OCI-LY1 (cell line): ENCODE measurements around the gene TBC1D30.

Experiments used
- H2AFZ ChIP-seq: fragments of 200-600 bp; sonication (generic), shearing (Covaris generic); 2 replicates; pipeline ENCODE4 v1.6.0; 2014; ENCODE audit warnings: antibody characterized with exemption, mild to moderate bottlenecking, low read length
- H3F3A ChIP-seq: fragments of 200-600 bp; sonication (generic), shearing (Covaris generic); 2 replicates; pipeline ENCODE4 v1.6.0; 2014; ENCODE audit warnings: mild to moderate bottlenecking, antibody characterized with exemption, low read length, moderate library complexity; ENCODE audit not compliant: insufficient read depth
- H3K27ac ChIP-seq: fragments of 200-600 bp; sonication (generic); 2 replicates; pipeline ENCODE4 v1.5.1; 2014; ENCODE audit warnings: low read length, mixed run types, mild to moderate bottlenecking, low read depth; ENCODE audit not compliant: poor library complexity, severe bottlenecking
- H3K27me3 ChIP-seq: fragments of 200-600 bp; sonication (generic); 2 replicates; pipeline ENCODE4 v1.6.0; 2014; ENCODE audit warnings: antibody characterized with exemption, mild to moderate bottlenecking, low read length, moderate library complexity; ENCODE audit not compliant: insufficient read depth
- H3K36me3 ChIP-seq: fragments of 200-600 bp; sonication (generic); 2 replicates; pipeline ENCODE4 v1.6.1; 2014; ENCODE audit warnings: mild to moderate bottlenecking, antibody characterized with exemption, low read length, moderate library complexity, mixed read lengths; ENCODE audit not compliant: insufficient read depth
- H3K4me1 ChIP-seq: fragments of 200-600 bp; sonication (generic); 2 replicates; pipeline ENCODE4 v1.5.1; 2014; ENCODE audit warnings: mild to moderate bottlenecking, low read length, moderate library complexity; ENCODE audit not compliant: insufficient read depth, severe bottlenecking
- H3K4me2 ChIP-seq: fragments of 200-600 bp; sonication (generic), shearing (Covaris generic); 2 replicates; pipeline ENCODE4 v1.6.1; 2014; ENCODE audit warnings: low read length
- H3K4me3 ChIP-seq: fragments of 200-600 bp; sonication (generic); 2 replicates; pipeline ENCODE4 v1.5.1; 2014; ENCODE audit warnings: low read length, low read depth, mild to moderate bottlenecking, mixed read lengths; ENCODE audit not compliant: poor library complexity, severe bottlenecking
- H3K79me2 ChIP-seq: fragments of 200-600 bp; shearing (Covaris generic); 2 replicates; pipeline ENCODE4 v1.6.1; 2016; ENCODE audit warnings: mixed run types, low read length, mixed read lengths; ENCODE audit not compliant: insufficient read depth
- H3K9ac ChIP-seq: fragments of 200-600 bp; sonication (generic), shearing (Covaris generic); 2 replicates; pipeline ENCODE4 v1.6.1; 2014; ENCODE audit warnings: mild to moderate bottlenecking, low read length, mixed read lengths
- H3K9me2 ChIP-seq: fragments of 200-600 bp; sonication (generic), shearing (Covaris generic); 2 replicates; pipeline ENCODE4 v1.6.1; 2014; ENCODE audit warnings: low read depth, mild to moderate bottlenecking, low read length, mixed read lengths
- H3K9me3 ChIP-seq: fragments of 200-600 bp; shearing (Covaris generic); 2 replicates; pipeline ENCODE4 v1.6.1; 2014; ENCODE audit warnings: low read length, mixed read lengths
- H4K20me1 ChIP-seq: fragments of 200-600 bp; sonication (generic), shearing (Covaris generic); 2 replicates; pipeline ENCODE4 v1.6.0; 2016; ENCODE audit warnings: mild to moderate bottlenecking, low read length; ENCODE audit not compliant: insufficient read depth
- EZH2 ChIP-seq: fragments of 200-600 bp; sonication (generic), shearing (Covaris generic); IDR thresholded peaks from 2 replicates; pipeline ENCODE4 v1.8.0; 2017; ENCODE audit warnings: borderline replicate concordance, mixed run types, mild to moderate bottlenecking, antibody characterized with exemption, low read length, moderate library complexity, mixed read lengths
- TF ChIP-seq, protein P1 (sequence below): fragments of 200-600 bp; sonication (generic), shearing (Covaris generic); IDR thresholded peaks from 2 replicates; pipeline ENCODE4 v1.5.1; 2017; ENCODE audit warnings: mild to moderate bottlenecking, antibody characterized with exemption, low read length, moderate library complexity, mixed read lengths

TBC1D30 gene

GRCh38 chr12:64813723-64814122, 10.7 kb upstream of the TBC1D30 start:
- H3K27ac ChIP-seq = no peak overlapping the region
- H3K4me2 ChIP-seq = no peak overlapping the region
- H3K9me2 ChIP-seq = no peaks in the 10 kb centered on the region
- no peak overlapping the region for H3K4me3 ChIP-seq
- H3K4me1 ChIP-seq = no peaks in the 10 kb centered on the region
- H2AFZ ChIP-seq = no peak overlapping the region
- H3K9ac ChIP-seq = no peak overlapping the region
- TF ChIP-seq, protein P1, sequence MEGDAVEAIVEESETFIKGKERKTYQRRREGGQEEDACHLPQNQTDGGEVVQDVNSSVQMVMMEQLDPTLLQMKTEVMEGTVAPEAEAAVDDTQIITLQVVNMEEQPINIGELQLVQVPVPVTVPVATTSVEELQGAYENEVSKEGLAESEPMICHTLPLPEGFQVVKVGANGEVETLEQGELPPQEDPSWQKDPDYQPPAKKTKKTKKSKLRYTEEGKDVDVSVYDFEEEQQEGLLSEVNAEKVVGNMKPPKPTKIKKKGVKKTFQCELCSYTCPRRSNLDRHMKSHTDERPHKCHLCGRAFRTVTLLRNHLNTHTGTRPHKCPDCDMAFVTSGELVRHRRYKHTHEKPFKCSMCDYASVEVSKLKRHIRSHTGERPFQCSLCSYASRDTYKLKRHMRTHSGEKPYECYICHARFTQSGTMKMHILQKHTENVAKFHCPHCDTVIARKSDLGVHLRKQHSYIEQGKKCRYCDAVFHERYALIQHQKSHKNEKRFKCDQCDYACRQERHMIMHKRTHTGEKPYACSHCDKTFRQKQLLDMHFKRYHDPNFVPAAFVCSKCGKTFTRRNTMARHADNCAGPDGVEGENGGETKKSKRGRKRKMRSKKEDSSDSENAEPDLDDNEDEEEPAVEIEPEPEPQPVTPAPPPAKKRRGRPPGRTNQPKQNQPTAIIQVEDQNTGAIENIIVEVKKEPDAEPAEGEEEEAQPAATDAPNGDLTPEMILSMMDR = no peak
- no peak for TF ChIP-seq EZH2
- H3K36me3 ChIP-seq = no peaks in the 10 kb centered on the region
- H3K79me2 ChIP-seq = no peaks in the 10 kb centered on the region
- no peaks in the 10 kb centered on the region for H3K9me3 ChIP-seq
- no peaks in the 10 kb centered on the region for H3F3A ChIP-seq
- H4K20me1 ChIP-seq = no peaks in the 10 kb centered on the region
- no peaks in the 10 kb centered on the region for H3K27me3 ChIP-seq

GRCh38 chr12:64814432-64814831, 10.0 kb upstream of the TBC1D30 start:
- no peaks in the 10 kb centered on the region for H4K20me1 ChIP-seq
- H3K27ac ChIP-seq = no peak overlapping the region
- H3K9me2 ChIP-seq = no peaks in the 10 kb centered on the region
- no peak overlapping the region for H3K4me2 ChIP-seq
- no peak for TF ChIP-seq EZH2
- TF ChIP-seq, protein P1 = no peak
- H2AFZ ChIP-seq = no peak overlapping the region
- H3K4me1 ChIP-seq = no peaks in the 10 kb centered on the region
- H3K9ac ChIP-seq = no peak overlapping the region
- no peaks in the 10 kb centered on the region for H3K9me3 ChIP-seq
- no peak overlapping the region for H3K4me3 ChIP-seq
- H3K27me3 ChIP-seq = no peaks in the 10 kb centered on the region
- H3F3A ChIP-seq = no peaks in the 10 kb centered on the region
- no peaks in the 10 kb centered on the region for H3K79me2 ChIP-seq
- H3K36me3 ChIP-seq = no peaks in the 10 kb centered on the region

- H3K9me2 ChIP-seq = no peaks in the 10 kb centered on the region
- no peaks in the 10 kb centered on the region for H3K4me1 ChIP-seq
- no peaks in the 10 kb centered on the region for H3K27me3 ChIP-seq
- H3K4me2 ChIP-seq = no peak overlapping the region
- TF ChIP-seq, protein P1 = no peak
- TF ChIP-seq EZH2 = no peak
- no peaks in the 10 kb centered on the region for H3F3A ChIP-seq
- no peaks in the 10 kb centered on the region for H4K20me1 ChIP-seq
- H3K9me3 ChIP-seq = no peaks in the 10 kb centered on the region
- H3K36me3 ChIP-seq = no peaks in the 10 kb centered on the region
- no peak overlapping the region for H3K27ac ChIP-seq
- H3K9ac ChIP-seq = no peak overlapping the region
- no peak overlapping the region for H2AFZ ChIP-seq
- H3K4me3 ChIP-seq = no peak overlapping the region
- no peaks in the 10 kb centered on the region for H3K79me2 ChIP-seq
These were observed 4.5 kb upstream of the TBC1D30 start for GRCh38 chr12:64819816-64820402.
